ENCODE measurements around the gene ILDR1. TPM values are rescaled to one million over a fixed set of nuclear protein-coding genes. Genes with fewer than 3 reads are reported as not detected.

The ILDR1 gene
- total and polyA plus RNA-seq, 2 donors (not counting 3 experiments of a cell fraction or from before 2014, with no cell fraction given), result not detected

DNA sequence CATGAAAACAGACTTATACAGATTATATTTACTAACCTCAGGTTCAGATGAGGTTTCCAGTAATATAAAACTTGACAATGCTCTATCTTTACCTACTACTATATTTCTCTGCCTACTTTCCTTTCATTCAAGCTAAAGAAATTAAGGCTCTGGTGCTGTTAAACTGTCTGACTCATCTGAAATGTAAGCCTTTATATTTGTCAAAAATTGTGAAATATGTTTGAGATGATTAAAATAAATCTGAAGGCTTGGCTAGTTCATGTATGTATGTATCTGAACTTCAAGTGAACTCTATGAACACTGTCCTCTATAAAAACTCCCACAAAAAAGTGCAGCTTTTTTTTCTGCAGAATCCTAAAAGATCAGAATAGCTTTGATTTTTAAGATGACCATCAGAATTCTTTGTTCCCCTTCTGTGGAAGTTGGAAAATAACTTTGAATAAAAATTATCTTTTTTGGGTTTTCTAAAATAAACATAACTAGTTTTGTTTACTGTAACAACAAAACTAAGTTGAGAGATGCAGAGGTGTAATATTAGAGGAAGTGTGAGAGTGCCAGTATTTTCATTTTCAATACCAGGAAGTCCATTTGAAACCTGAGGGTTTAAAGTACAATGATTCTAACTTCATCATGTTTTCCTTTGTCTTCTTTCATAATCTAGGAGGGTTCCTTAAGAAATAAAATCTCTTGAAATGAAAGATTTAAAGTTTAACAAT lies 42.2 kb downstream of the ILDR1 start:
- Histone ChIP-seq H3K4me2 (ENCODE audit: insufficient read depth, low read length) (no peak overlapping the region), H3K9me1 (replicated peaks; ENCODE audit: control insufficient read depth, extremely low read depth, insufficient read depth, low read length) (no peaks in the 10 kb centered on the region), H2AFZ (ENCODE audit: low read depth, low read length) (no peak overlapping the region), H3K9ac (replicated peaks; ENCODE audit: extremely low read depth, insufficient read depth, low read length) (no peak overlapping the region), H3K27me3 (ENCODE audit: control insufficient read depth in 2 of 2, insufficient read depth in 2 of 2, low read length in 2 of 2) (peaks cover 0 to 2% of the 10 kb centered on the region in 2 experiments), H3K79me2 (ENCODE audit: control insufficient read depth, insufficient read depth, low read length) (no peaks in the 10 kb centered on the region), H3K36me3 (ENCODE audit: control insufficient read depth in 2 of 2, extremely low read depth in 1 of 2, insufficient read depth in 2 of 2, low read length in 2 of 2) (no peaks in the 10 kb centered on the region), H3K9me3 (replicated peaks; ENCODE audit: control insufficient read depth, insufficient read depth, low read length) (no peaks in the 10 kb centered on the region), H3K4me1 (ENCODE audit: control insufficient read depth, extremely low read depth, insufficient read depth, low read length) (no peaks in the 10 kb centered on the region), H3K4me3 (replicated peaks in 1 of 3; ENCODE audit: insufficient read depth in 1 of 3, low read depth in 1 of 3, low read length in 3 of 3) (no peak overlapping the region), H4K20me1 (replicated peaks; ENCODE audit: control insufficient read depth, extremely low read depth, insufficient read depth, low read length) (no peaks in the 10 kb centered on the region), H3K27ac (ENCODE audit: insufficient read depth, low read depth, low read length) (no peak overlapping the region)
- DNase-seq (ENCODE audit: low read depth, low spot score) (no peak), FAIRE-seq (no peak)
- CTCF ChIA-PET, result interaction anchor here (1.2 to 1.5 kb wide), 2 partner anchors 16 to 112 kb away, joined by 3 to 4 read pairs; no protein-coding TSS in a partner anchor
- intact Hi-C loops (cut with micrococcal nuclease), result loop anchor here (5.0 kb wide), 1 partner anchor 277 kb away; no protein-coding TSS in a partner anchor
- TF ChIP-seq EZH2 (IDR thresholded peaks at IDR 0.05; ENCODE audit: borderline replicate concordance, low read depth, low read length, severe bottlenecking), result no peak
- dilution Hi-C loops (cut with MboI; ENCODE audit: extremely low pct_ligation_motif_present, low sequenced_read_pairs), result no loop called here
- POLR2A ChIA-PET, result no interaction called here
- BruUV-seq (replicated peaks), result no TSS peak

- Histone ChIP-seq H3K4me3 (replicated peaks in 1 of 3; ENCODE audit: insufficient read depth in 1 of 3, low read depth in 1 of 3, low read length in 3 of 3) (no peak overlapping the region), H3K36me3 (ENCODE audit: control insufficient read depth in 2 of 2, extremely low read depth in 1 of 2, insufficient read depth in 2 of 2, low read length in 2 of 2) (no peaks in the 10 kb centered on the region), H3K9me1 (replicated peaks; ENCODE audit: control insufficient read depth, extremely low read depth, insufficient read depth, low read length) (no peaks in the 10 kb centered on the region), H3K4me1 (ENCODE audit: control insufficient read depth, extremely low read depth, insufficient read depth, low read length) (no peaks in the 10 kb centered on the region), H3K79me2 (ENCODE audit: control insufficient read depth, insufficient read depth, low read length) (no peaks in the 10 kb centered on the region), H3K4me2 (ENCODE audit: insufficient read depth, low read length) (no peak overlapping the region), H3K27me3 (ENCODE audit: control insufficient read depth in 2 of 2, insufficient read depth in 2 of 2, low read length in 2 of 2) (peaks cover 0 to 2% of the 10 kb centered on the region in 2 experiments), H3K9ac (replicated peaks; ENCODE audit: extremely low read depth, insufficient read depth, low read length) (no peak overlapping the region), H2AFZ (ENCODE audit: low read depth, low read length) (no peak overlapping the region), H3K27ac (ENCODE audit: insufficient read depth, low read depth, low read length) (no peak overlapping the region), H3K9me3 (replicated peaks; ENCODE audit: control insufficient read depth, insufficient read depth, low read length) (no peaks in the 10 kb centered on the region), H4K20me1 (replicated peaks; ENCODE audit: control insufficient read depth, extremely low read depth, insufficient read depth, low read length) (no peaks in the 10 kb centered on the region)
- DNase-seq (ENCODE audit: low read depth, low spot score), result no peak
- FAIRE-seq, result no peak
- intact Hi-C loops (cut with micrococcal nuclease), result loop anchor here (5.0 kb wide), 1 partner anchor 278 kb away; no protein-coding TSS in a partner anchor
- no TSS peak for BruUV-seq (replicated peaks)
- CTCF ChIA-PET, result interaction anchor here (1.2 to 1.5 kb wide), 2 partner anchors 16 to 112 kb away, joined by 3 to 4 read pairs; no protein-coding TSS in a partner anchor
- POLR2A ChIA-PET, result no interaction called here
- TF ChIP-seq MYC (IDR thresholded peaks at IDR 0.05; ENCODE audit: low read depth, low read length) (no peak), POLR2A (IDR thresholded peaks at IDR 0.05; ENCODE audit: low read depth, low read length) (no peak), FOS (IDR thresholded peaks at IDR 0.05; ENCODE audit: borderline replicate concordance, insufficient read depth, low read length) (no peak)
- dilution Hi-C loops (cut with MboI; ENCODE audit: extremely low pct_ligation_motif_present, low sequenced_read_pairs), result no loop called here
Measured at GRCh38 chr3:121979246-121979645, 42.8 kb downstream of the ILDR1 start.
